ENCODE data around the gene RSPRY1.

Gene RSPRY1

DNA sequence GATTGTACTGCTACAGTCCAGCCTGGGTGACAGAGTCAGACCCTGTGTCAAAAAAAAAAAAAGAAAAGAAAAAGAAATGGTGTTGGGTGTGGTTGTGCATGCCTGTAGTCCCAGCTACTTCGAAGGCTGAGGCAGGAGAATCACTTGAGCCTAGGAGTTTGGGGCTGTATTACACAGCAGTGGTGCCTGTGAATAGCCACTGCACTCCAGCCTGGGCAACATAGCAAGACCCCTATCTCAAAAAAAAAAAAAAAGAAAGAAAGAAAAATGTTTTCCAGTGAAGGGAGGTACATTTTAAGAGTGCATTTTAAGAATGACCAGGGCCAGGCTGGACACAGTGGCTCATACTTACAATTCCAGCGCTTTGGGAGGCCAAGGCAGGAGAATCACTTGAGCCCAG lies 65.2 kb downstream of the RSPRY1 start:
- no peak overlapping the region for H3K4me3 ChIP-seq (ENCODE audit: low read depth in 1 of 2, low read length in 2 of 2)

DNA sequence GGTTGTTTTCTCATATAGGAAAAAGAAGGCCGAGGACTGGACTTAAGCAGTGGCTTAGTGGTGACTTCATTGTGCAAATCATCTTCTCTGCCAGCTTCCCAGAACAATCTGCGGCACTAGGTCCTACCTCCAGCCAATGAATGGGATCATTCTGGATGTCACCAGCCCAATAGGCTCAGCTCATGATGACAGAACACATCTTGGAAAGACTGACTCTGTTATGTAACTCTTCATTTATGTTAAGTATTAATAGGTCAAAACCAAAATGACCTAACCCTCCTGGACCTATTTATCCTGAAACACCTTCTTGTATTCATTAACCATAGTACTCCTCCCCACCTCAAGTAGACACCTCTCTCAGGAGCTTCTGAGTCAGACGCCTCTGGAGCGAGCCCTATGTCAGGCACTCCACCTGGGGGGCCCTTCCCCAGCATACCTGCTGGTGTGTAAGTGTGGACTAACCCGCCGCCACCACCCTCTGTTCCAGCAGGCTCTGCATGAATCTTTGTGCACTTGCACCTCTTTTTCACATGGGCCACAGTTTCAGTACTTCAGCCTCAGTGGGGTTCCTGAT lies 66.1 kb downstream of the RSPRY1 start:
- Histone ChIP-seq H3K4me3 (ENCODE audit: low read depth in 1 of 2, low read length in 2 of 2) (no peak overlapping the region), H3K9me3 (ENCODE audit: low read length) (no peaks in the 10 kb centered on the region), H3K27ac (ENCODE audit: low read depth, low read length) (no peak overlapping the region), H3K36me3 (ENCODE audit: insufficient read depth, low read length) (peaks cover 66% of the 10 kb centered on the region), H3K9ac (ENCODE audit: low read length) (no peak overlapping the region), H3K27me3 (ENCODE audit: control insufficient read depth in 1 of 2, insufficient read depth in 2 of 2, low read length in 2 of 2) (no peaks in the 10 kb centered on the region), H3K4me1 (ENCODE audit: insufficient read depth, low read length) (no peaks in the 10 kb centered on the region)

More for the DNA sequence above, 65.2 kb downstream of the RSPRY1 start:
- Histone ChIP-seq H3K9me3 (ENCODE audit: low read length) (no peaks in the 10 kb centered on the region), H3K36me3 (ENCODE audit: insufficient read depth, low read length) (peaks cover 72% of the 10 kb centered on the region), H3K27me3 (ENCODE audit: control insufficient read depth in 1 of 2, insufficient read depth in 2 of 2, low read length in 2 of 2) (no peaks in the 10 kb centered on the region), H3K9ac (ENCODE audit: low read length) (no peak overlapping the region), H3K27ac (ENCODE audit: low read depth, low read length) (no peak overlapping the region), H3K4me1 (ENCODE audit: insufficient read depth, low read length) (peaks cover 2% of the 10 kb centered on the region)

DNA sequence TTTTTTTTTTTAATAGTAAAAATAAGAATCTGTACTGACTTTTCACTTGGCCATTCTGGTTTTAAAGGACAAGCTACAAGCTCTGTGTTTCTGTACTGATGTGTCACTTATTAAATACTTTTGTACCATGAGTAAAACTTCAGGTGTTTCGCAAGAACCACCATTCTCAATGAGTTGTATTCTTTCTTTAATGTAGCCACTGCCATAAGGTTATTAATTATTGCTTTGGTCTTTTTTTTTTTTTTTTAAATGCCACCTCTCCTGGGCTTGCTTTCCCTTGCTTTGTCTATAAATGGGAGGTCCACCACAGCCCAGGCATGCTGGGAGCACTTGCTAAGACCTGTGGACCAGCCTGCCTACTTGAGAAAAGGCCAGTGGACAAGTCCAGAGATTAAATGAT lies 67.3 kb downstream of the RSPRY1 start:
- Histone ChIP-seq H3K9me3 (ENCODE audit: low read length) (no peaks in the 10 kb centered on the region), H3K4me3 (ENCODE audit: low read depth in 1 of 2, low read length in 2 of 2) (no peak overlapping the region), H3K9ac (ENCODE audit: low read length) (no peak overlapping the region), H3K27me3 (ENCODE audit: control insufficient read depth in 1 of 2, insufficient read depth in 2 of 2, low read length in 2 of 2) (no peaks in the 10 kb centered on the region), H3K27ac (ENCODE audit: low read depth, low read length) (no peak overlapping the region), H3K4me1 (ENCODE audit: insufficient read depth, low read length) (no peaks in the 10 kb centered on the region), H3K36me3 (ENCODE audit: insufficient read depth, low read length) (peaks cover 61% of the 10 kb centered on the region)

DNA sequence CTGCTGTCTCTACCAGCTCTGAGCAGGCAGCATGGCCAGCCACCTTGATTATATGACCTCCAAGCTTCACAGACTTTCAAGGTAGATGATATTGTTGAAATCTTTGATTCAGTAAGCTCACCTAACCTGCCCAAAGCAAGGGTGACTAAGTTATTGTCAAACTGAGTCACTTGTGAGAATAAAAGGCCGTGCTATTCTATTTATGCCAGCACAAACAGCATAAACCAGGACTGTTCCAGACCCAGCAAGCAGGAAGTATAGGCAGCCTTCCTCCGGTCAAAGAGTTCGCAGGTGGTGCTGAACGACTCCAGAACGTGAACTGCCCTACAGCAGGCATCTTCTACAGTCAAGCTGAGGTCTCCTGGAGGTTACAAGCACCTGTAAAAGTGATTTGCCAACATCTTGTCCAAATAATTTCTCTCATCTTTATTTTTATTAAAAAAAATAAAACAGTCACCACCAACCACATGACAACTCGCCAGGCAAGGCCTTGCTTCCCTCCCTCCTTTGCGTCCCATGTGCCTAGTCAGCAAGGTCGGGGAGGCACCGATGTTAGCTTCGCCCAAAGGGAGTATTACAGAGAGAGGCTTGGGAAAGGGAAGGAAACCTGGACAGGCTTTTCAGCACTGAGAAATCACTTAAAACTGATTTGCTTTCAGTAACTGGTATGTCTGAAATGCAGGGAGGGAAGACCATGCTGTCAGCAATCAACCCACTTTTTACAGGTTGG lies 69.7 kb downstream of the RSPRY1 start:
- H3K9ac ChIP-seq (ENCODE audit: low read length): no peak overlapping the region
- peaks cover 42% of the 10 kb centered on the region for H3K36me3 ChIP-seq (ENCODE audit: insufficient read depth, low read length)
- H3K4me1 ChIP-seq (ENCODE audit: insufficient read depth, low read length): no peaks in the 10 kb centered on the region

DNA sequence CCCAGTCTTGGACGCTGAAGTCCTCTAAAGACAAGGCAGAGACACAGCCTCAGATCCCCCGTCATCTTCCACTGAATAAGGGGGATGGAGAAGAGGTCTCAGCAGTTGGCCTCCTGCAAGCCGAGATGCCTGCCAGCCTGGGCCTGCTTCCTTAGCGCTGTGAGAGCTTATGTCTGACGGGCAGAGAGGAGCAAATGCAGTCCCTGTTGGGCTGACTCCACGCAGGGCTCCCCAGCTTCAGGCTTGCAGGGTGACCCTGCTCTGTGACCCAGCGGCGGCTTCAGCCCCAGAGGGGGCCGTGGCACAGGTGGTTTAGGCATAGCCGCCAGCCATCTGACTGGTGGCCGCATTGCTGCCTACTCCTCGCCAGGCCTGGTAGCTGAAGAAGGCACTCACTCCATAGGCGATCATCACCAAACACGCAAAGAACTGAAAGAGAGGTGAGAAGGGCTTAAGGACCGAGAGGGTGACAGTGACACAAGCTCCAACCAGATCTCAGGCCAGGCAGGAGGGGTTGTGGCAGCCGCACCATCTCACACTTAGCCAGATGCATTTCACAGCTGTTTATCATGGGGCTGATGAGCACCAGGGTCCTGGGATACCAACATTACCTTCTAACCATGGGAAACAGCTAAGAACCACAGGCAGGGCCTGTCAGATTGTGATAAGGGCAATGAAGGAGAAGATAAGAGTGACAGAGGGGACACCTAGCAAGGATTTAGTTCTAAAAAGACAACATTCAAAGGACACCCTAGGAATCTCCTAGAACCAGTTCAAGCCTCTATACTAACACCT lies 70.7 kb downstream of the RSPRY1 start:
- H3K27me3 ChIP-seq (ENCODE audit: control insufficient read depth in 1 of 2, insufficient read depth in 2 of 2, low read length in 2 of 2): no peaks in the 10 kb centered on the region
- no peaks in the 10 kb centered on the region for H3K9me3 ChIP-seq (ENCODE audit: low read length)
- no peak overlapping the region for H3K27ac ChIP-seq (ENCODE audit: low read depth, low read length)
- H3K36me3 ChIP-seq (ENCODE audit: insufficient read depth, low read length): peaks cover 35% of the 10 kb centered on the region
- H3K4me1 ChIP-seq (ENCODE audit: insufficient read depth, low read length): no peaks in the 10 kb centered on the region
- H3K9ac ChIP-seq (ENCODE audit: low read length): no peak overlapping the region
- no peak overlapping the region for H3K4me3 ChIP-seq (ENCODE audit: low read depth in 1 of 2, low read length in 2 of 2)

More for the DNA sequence above, 69.7 kb downstream of the RSPRY1 start:
- no peak overlapping the region for H3K4me3 ChIP-seq (ENCODE audit: low read depth in 1 of 2, low read length in 2 of 2)
- H3K27ac ChIP-seq (ENCODE audit: low read depth, low read length): no peak overlapping the region
- no peaks in the 10 kb centered on the region for H3K27me3 ChIP-seq (ENCODE audit: control insufficient read depth in 1 of 2, insufficient read depth in 2 of 2, low read length in 2 of 2)
- H3K9me3 ChIP-seq (ENCODE audit: low read length): no peaks in the 10 kb centered on the region

DNA sequence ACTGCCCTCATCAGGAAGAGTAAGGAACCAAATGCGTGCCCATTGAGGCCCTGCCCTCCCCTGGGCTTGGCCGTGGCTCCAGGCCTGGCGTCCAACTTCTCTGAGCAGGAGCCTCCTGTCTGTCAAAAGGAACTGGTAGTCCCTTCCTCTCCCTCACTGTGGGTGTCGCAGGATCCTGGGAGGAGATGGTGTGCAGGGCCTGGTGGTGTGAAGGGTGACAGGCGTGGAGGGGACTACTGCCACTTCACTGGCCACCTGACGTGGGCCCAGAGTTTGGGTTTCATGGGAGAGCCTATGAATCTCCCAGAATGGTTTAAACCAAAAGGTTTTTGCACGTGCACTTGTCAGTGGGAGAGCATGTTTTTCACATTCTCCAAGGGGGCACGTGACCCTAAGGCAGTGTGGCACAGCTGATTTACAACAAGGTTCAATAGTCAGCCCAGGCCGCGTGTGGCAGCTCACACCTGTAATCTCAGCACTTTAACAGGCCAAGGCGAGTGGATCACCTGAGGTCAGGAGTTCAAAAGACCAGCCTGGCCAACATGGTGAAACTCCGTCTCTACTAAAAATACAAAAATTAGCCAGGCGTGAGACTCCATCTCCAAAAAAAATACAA lies 71.4 kb downstream of the RSPRY1 start:
- Histone ChIP-seq H3K9ac (ENCODE audit: low read length) (no peak overlapping the region), H3K4me3 (ENCODE audit: low read depth in 1 of 2, low read length in 2 of 2) (no peak overlapping the region), H3K36me3 (ENCODE audit: insufficient read depth, low read length) (peaks cover 27% of the 10 kb centered on the region), H3K4me1 (ENCODE audit: insufficient read depth, low read length) (no peaks in the 10 kb centered on the region), H3K9me3 (ENCODE audit: low read length) (no peaks in the 10 kb centered on the region), H3K27me3 (ENCODE audit: control insufficient read depth in 1 of 2, insufficient read depth in 2 of 2, low read length in 2 of 2) (no peaks in the 10 kb centered on the region), H3K27ac (ENCODE audit: low read depth, low read length) (no peak overlapping the region)

DNA sequence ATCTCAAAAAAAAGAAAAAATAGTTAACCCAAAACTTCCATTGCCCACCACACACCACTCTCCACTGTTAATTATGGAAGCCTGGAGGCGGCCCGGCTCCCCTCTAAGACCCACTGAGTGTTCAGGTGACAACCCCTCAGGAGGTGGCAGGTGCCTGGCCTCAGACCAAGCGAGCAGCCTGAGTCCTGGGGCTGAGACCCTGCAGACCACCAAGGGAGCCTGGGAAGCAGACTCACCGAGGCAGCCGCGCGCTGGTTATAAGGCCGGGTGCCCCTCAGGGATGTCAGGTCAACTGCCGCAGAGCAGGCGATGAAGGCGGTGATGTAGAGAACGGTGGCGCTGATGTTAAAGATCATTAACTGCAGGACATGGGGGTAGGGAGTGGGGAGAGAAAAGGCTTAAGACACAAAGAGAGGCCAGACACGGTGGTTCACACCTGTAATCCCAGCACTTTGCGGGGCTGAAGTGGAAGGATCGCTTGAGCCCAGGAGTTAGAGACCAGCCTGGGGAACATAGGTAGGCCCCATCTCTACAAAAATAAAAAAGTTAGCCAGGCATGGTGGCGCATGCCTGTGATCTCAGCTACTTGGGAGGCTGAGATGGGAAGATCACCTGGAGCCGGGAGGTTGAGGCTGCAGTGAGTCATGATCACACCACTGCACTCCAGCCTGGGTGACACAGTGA lies 72.2 kb downstream of the RSPRY1 start:
- H3K4me3 ChIP-seq (ENCODE audit: low read depth in 1 of 2, low read length in 2 of 2): no peak overlapping the region
- H3K9me3 ChIP-seq (ENCODE audit: low read length): no peaks in the 10 kb centered on the region
- H3K36me3 ChIP-seq (ENCODE audit: insufficient read depth, low read length): peaks cover 20% of the 10 kb centered on the region
- H3K27me3 ChIP-seq (ENCODE audit: control insufficient read depth in 1 of 2, insufficient read depth in 2 of 2, low read length in 2 of 2): no peaks in the 10 kb centered on the region
- H3K9ac ChIP-seq (ENCODE audit: low read length): no peak overlapping the region
- H3K4me1 ChIP-seq (ENCODE audit: insufficient read depth, low read length): no peaks in the 10 kb centered on the region
- H3K27ac ChIP-seq (ENCODE audit: low read depth, low read length): no peak overlapping the region

DNA sequence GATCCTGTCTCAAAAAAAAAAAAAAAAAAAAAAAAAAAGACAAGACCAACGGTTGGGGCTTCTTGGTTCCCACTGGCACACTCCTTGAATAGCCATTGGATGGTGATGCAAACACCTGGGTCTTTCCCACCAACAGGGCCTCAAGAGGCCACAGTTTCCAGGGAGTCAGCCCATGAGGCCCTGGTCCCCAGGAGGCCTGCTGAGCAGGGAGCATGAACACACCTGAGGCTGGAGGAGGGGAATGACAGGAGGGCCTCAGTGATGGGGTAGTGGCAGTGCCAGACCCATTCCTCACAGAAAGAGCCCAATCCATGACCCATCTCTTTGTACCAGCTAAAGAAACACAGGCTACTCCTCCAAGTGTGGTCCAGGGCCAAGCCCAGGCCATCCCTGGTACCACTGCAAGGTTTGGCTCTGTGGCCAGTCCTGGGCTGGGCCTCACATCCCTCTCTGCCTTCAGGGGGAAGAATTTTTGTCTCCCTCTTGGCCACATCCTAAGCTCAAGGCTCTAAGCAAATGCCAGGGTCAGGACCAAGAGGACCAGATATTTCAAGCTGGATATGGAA lies 72.9 kb downstream of the RSPRY1 start:
- Histone ChIP-seq H3K27ac (ENCODE audit: low read depth, low read length) (no peak overlapping the region), H3K4me3 (ENCODE audit: low read depth in 1 of 2, low read length in 2 of 2) (no peak overlapping the region), H3K9me3 (ENCODE audit: low read length) (no peaks in the 10 kb centered on the region), H3K36me3 (ENCODE audit: insufficient read depth, low read length) (peaks cover 18% of the 10 kb centered on the region), H3K27me3 (ENCODE audit: control insufficient read depth in 1 of 2, insufficient read depth in 2 of 2, low read length in 2 of 2) (no peaks in the 10 kb centered on the region), H3K4me1 (ENCODE audit: insufficient read depth, low read length) (no peaks in the 10 kb centered on the region), H3K9ac (ENCODE audit: low read length) (no peak overlapping the region)

DNA sequence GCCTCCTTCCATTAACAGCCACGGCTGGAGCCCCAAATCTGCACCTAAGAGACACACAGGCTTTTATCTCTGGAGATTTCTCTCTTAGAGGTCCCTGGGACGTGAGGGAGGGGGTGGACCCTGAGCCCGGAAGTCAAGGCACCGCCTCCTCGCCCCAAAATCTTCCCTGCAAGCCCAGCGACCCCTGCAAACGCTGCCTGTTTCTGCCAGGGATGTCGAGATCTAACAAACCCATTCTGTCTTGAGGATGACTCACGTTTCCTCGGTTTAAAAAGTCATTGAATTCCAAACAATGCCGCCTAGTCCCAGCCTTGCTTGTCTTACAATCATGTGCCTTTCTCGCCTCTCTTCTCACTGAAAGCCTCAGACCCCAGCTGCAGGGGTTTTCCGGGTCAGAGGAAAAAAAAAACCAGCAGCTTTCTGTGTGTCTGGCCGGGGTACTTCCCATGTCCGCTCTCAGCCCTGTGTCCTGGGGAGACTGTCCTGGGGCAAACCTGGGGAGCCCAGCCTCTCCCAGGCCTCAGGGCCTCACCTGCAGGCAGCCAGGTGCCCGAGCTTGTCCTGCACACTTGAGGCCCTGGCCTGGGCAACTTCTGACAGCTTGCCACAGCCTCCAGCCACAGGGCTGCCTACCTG lies 74.3 kb downstream of the RSPRY1 start:
- H3K27ac ChIP-seq (ENCODE audit: low read depth, low read length): no peak overlapping the region
- H3K27me3 ChIP-seq (ENCODE audit: control insufficient read depth in 1 of 2, insufficient read depth in 2 of 2, low read length in 2 of 2): no peaks in the 10 kb centered on the region
- H3K4me1 ChIP-seq (ENCODE audit: insufficient read depth, low read length): no peaks in the 10 kb centered on the region
- H3K36me3 ChIP-seq (ENCODE audit: insufficient read depth, low read length): peaks cover 11% of the 10 kb centered on the region
- H3K4me3 ChIP-seq (ENCODE audit: low read depth in 1 of 2, low read length in 2 of 2): no peak overlapping the region
- no peak overlapping the region for H3K9ac ChIP-seq (ENCODE audit: low read length)
- no peaks in the 10 kb centered on the region for H3K9me3 ChIP-seq (ENCODE audit: low read length)

DNA sequence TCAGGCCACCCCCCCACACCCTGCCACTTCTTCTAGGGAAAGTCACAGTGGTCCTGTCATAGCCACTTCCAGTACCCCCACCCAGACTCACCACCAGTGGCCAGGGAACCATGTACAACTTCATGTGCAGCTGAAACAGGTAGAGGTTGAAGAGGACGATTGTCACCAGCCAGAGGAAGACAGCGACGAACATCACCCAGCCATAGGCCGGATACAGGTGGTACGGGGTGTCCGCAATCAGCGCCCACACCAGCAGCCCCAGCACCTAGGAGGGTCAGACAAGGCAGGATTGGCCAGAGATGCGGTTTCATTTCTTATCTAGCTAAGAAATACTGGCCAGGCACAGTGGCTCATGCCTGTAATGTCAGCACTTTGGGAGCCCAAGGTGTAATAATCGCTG lies 75.7 kb downstream of the RSPRY1 start:
- H3K9ac ChIP-seq (ENCODE audit: low read length): no peak overlapping the region
- no peaks in the 10 kb centered on the region for H3K9me3 ChIP-seq (ENCODE audit: low read length)
- no peak overlapping the region for H3K4me3 ChIP-seq (ENCODE audit: low read depth in 1 of 2, low read length in 2 of 2)
- no peaks in the 10 kb centered on the region for H3K27me3 ChIP-seq (ENCODE audit: control insufficient read depth in 1 of 2, insufficient read depth in 2 of 2, low read length in 2 of 2)
- H3K36me3 ChIP-seq (ENCODE audit: insufficient read depth, low read length): no peaks in the 10 kb centered on the region
- H3K4me1 ChIP-seq (ENCODE audit: insufficient read depth, low read length): no peaks in the 10 kb centered on the region
- H3K27ac ChIP-seq (ENCODE audit: low read depth, low read length): no peak overlapping the region
